Fibroblast of pulmonary artery (primary cell): ENCODE measurements around the gene MAN2A2.

ENCODE experiments used
- DNase-seq: peaks from one replicate; pipeline ENCODE4 v3.0.0-alpha.2; 2010; ENCODE audit warnings: low read depth
- H3K4me3 ChIP-seq: replicated peaks from 2 replicates; pipeline ENCODE4 v1.5.1; 2011; ENCODE audit warnings: low read depth, mild to moderate bottlenecking, control low read depth, low read length, moderate library complexity
- CTCF ChIP-seq: IDR thresholded peaks from 2 replicates; pipeline ENCODE4 v1.5.1; 2011; ENCODE audit warnings: mild to moderate bottlenecking, control low read depth, low read length, inconsistent platforms; ENCODE audit errors: missing control alignments

The MAN2A2 gene

GRCh38 chr15:90880381-90881145 lies 22.5 kb upstream of the MAN2A2 start:
- TF ChIP-seq CTCF = no peak
- no peak for DNase-seq

GRCh38 chr15:90881181-90881977 lies 21.7 kb upstream of the MAN2A2 start:
- no peak for TF ChIP-seq CTCF
- DNase-seq = no peak
- H3K4me3 ChIP-seq = no peak overlapping the region

More at GRCh38 chr15:90880381-90881145, 22.5 kb upstream of the MAN2A2 start:
- H3K4me3 ChIP-seq = no peak overlapping the region

DNA sequence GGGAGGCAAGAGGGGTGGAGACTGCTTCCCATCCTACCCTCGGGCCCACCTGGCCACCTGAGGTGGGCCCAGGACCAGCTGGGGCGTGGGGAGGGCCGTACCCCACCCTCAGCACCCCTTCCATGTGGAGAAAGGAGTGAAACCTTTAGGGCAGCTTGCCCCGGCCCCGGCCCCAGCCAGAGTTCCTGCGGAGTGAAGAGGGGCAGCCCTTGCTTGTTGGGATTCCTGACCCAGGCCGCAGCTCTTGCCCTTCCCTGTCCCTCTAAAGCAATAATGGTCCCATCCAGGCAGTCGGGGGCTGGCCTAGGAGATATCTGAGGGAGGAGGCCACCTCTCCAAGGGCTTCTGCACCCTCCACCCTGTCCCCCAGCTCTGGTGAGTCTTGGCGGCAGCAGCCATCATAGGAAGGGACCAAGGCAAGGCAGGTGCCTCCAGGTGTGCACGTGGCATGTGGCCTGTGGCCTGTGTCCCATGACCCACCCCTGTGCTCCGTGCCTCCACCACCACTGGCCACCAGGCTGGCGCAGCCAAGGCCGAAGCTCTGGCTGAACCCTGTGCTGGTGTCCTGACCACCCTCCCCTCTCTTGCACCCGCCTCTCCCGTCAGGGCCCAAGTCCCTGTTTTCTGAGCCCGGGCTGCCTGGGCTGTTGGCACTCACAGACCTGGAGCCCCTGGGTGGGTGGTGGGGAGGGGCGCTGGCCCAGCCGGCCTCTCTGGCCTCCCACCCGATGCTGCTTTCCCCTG lies 21.0 kb upstream of the MAN2A2 start:
- DNase-seq = no peak
- no peak for TF ChIP-seq CTCF
- H3K4me3 ChIP-seq = no peak overlapping the region

- DNase-seq = no peak
- no peak overlapping the region for H3K4me3 ChIP-seq
- no peak for TF ChIP-seq CTCF
Measured at GRCh38 chr15:90882781-90883525, 20.1 kb upstream of the MAN2A2 start.

DNA sequence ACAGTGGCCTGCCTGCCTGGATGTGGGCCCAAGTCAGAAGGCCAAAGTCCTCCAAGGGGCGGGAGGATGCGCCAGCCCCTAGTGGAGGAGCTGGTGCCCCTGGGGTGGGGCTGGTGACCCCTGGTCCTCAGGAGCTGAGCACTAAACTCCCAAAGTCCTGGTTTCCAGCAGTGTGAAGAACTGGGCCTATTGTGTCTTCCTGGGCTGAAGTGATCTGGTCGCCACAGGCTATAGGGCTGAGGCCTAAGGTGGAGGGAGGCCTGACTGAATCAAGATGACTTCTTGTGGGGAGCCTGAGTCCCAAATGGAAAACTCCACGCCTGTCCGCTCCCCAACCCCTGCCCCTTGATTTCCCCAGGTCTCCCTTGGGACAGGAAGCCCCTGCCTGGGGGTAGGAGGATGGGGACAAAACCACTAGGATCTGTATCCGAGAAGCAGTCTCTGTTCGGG lies 19.6 kb upstream of the MAN2A2 start:
- TF ChIP-seq CTCF = no peak
- peak overlapping the region; percentile 57 for H3K4me3 ChIP-seq
- peak; percentile 14 for DNase-seq
